GM12878 (cell line): ENCODE measurements around the gene NUTM2E.
"Not testable (repeated sequence)": the region's sequence is repeated elsewhere in the genome, so short reads cannot be mapped to it uniquely, and the experiment has no call there.

Source experiments
- CEBPB ChIP-seq, 2 experiments: fragments of 150-350 bp in 1 of 2; IDR thresholded peaks; 2 replicates each; pipeline ENCODE4 v1.6.1; 2012 to 2014; ENCODE audit warnings: low read depth in 2 of 2, low read length in 2 of 2, borderline replicate concordance in 1 of 2, inconsistent platforms in 1 of 2
- CEBPZ ChIP-seq: fragments of 150-350 bp; IDR thresholded peaks from 2 replicates; pipeline ENCODE4 v1.6.1; 2016; ENCODE audit warnings: low read depth, low read length
- CTCF ChIP-seq, 3 experiments: IDR thresholded peaks in 2 of 3; conservative IDR thresholded peaks in 1 of 3; 2 replicates each; pipeline ENCODE4 v1.5.1; 2011; ENCODE audit warnings: low read depth in 3 of 3, low read length in 3 of 3, mild to moderate bottlenecking in 3 of 3, control low read depth in 2 of 3, moderate library complexity in 2 of 3, inconsistent platforms in 1 of 3, mixed read lengths in 1 of 3; ENCODE audit not compliant: control insufficient read depth in 2 of 3, insufficient read depth in 1 of 3; ENCODE audit errors: extremely low read depth in 1 of 3
- ETV6 ChIP-seq, 2 experiments: fragments of 450-650 bp in 1 of 2; IDR thresholded peaks in 1 of 2; conservative IDR thresholded peaks in 1 of 2; 2 replicates each; pipeline ENCODE4 v1.6.1; 2014; ENCODE audit warnings: antibody characterized with exemption in 1 of 2, borderline replicate concordance in 1 of 2, low read depth in 1 of 2, mild to moderate bottlenecking in 1 of 2, moderate library complexity in 1 of 2
- IKZF1 ChIP-seq: fragments of 450-650 bp; conservative IDR thresholded peaks from 2 replicates; pipeline ENCODE4 v1.6.1; 2017; ENCODE audit warnings: antibody characterized with exemption, mild to moderate bottlenecking
- MAX ChIP-seq: IDR thresholded peaks from 2 replicates; pipeline ENCODE4 v1.6.1; 2012; ENCODE audit warnings: low read depth, low read length, improper control_type of control experiment
- RFX5 ChIP-seq: IDR thresholded peaks from 2 replicates; pipeline ENCODE4 v1.6.1; 2011; ENCODE audit warnings: low read depth, low read length, improper control_type of control experiment
- SIN3A ChIP-seq: IDR thresholded peaks from 2 replicates; pipeline ENCODE4 v1.6.1; 2012; ENCODE audit warnings: low read depth, low read length, improper control_type of control experiment
- SMAD1 ChIP-seq: fragments of 450-650 bp; IDR thresholded peaks from 2 replicates; pipeline ENCODE4 v1.6.1; 2018; ENCODE audit warnings: mild to moderate bottlenecking, low read depth; ENCODE audit not compliant: partially characterized antibody
- SP1 ChIP-seq: IDR thresholded peaks from one replicate; pipeline ENCODE4 v1.6.1; 2011; ENCODE audit warnings: low read depth, low read length
- ZBTB11 ChIP-seq: fragments of 450-650 bp; formaldehyde crosslinking; IDR thresholded peaks from 2 replicates; pipeline ENCODE4 v1.5.0; 2022; ENCODE audit warnings: mild to moderate bottlenecking, missing genetic modification characterization
- ZBTB33 ChIP-seq: fragments of 450-650 bp; IDR thresholded peaks from 2 replicates; pipeline ENCODE4 v1.6.1; 2017; ENCODE audit warnings: mild to moderate bottlenecking

GRCh38 chr10:79868023-79868422 lies 41.5 kb downstream of the NUTM2E start:
- not testable (repeated sequence) for TF ChIP-seq ZBTB11 (CRISPR knock-in tag); MAX; SMAD1; RFX5; ETV6 (conservative IDR thresholded peaks at IDR 0.05 in 1 of 2, IDR thresholded peaks at IDR 0.05 in 1 of 2; ENCODE audit: borderline replicate concordance in 1 of 2, low read depth in 1 of 2); SIN3A; IKZF1; CEBPZ; CTCF (IDR thresholded peaks at IDR 0.05 in 2 of 3, conservative IDR thresholded peaks at IDR 0.05 in 1 of 3; ENCODE audit: control insufficient read depth in 2 of 3, extremely low read depth in 1 of 3, insufficient read depth in 1 of 3, low read depth in 3 of 3, low read length in 3 of 3); SP1; CEBPB (IDR thresholded peaks at IDR 0.05; ENCODE audit: borderline replicate concordance in 1 of 2, low read depth in 2 of 2, low read length in 2 of 2); ZBTB33
